ENCODE results near the gene PRICKLE4.
"Not testable (repeated sequence)": the region's sequence is repeated elsewhere in the genome, so short reads cannot be mapped to it uniquely, and the experiment has no call there.

PRICKLE4 gene

GRCh38 chr6:41798901-41799558, 18.4 kb downstream of the PRICKLE4 start:
- no peak for DNase-seq (ENCODE audit: low read depth)

GRCh38 chr6:41799559-41799911, 19.0 kb downstream of the PRICKLE4 start:
- no peak for DNase-seq (ENCODE audit: low read depth)

GRCh38 chr6:41801380-41801779, 20.8 kb downstream of the PRICKLE4 start:
- no peak for DNase-seq (ENCODE audit: low read depth)

- DNase-seq (ENCODE audit: low read depth) = no peak
Measured at GRCh38 chr6:41805830-41806774, 25.5 kb downstream of the PRICKLE4 start.

GRCh38 chr6:41811095-41811494, 30.5 kb downstream of the PRICKLE4 start:
- no peak for DNase-seq (ENCODE audit: low read depth)

- DNase-seq (ENCODE audit: low read depth) = not testable (repeated sequence)
Measured at GRCh38 chr6:41811946-41812345, 31.4 kb downstream of the PRICKLE4 start.

GRCh38 chr6:41813469-41813868, 32.9 kb downstream of the PRICKLE4 start:
- no peak for DNase-seq (ENCODE audit: low read depth)

- DNase-seq (ENCODE audit: low read depth) = no peak
Measured at GRCh38 chr6:41813956-41814355, 33.4 kb downstream of the PRICKLE4 start.

- DNase-seq (ENCODE audit: low read depth) = no peak
Measured at GRCh38 chr6:41814629-41815028, 34.0 kb downstream of the PRICKLE4 start.

- DNase-seq (ENCODE audit: low read depth) = no peak
Measured at GRCh38 chr6:41815587-41815986, 35.0 kb downstream of the PRICKLE4 start.

GRCh38 chr6:41818271-41819054, 37.9 kb downstream of the PRICKLE4 start:
- no peak for DNase-seq (ENCODE audit: low read depth)

- DNase-seq (ENCODE audit: low read depth) = no peak
Measured at GRCh38 chr6:41821266-41821665, 40.7 kb downstream of the PRICKLE4 start.

- DNase-seq (ENCODE audit: low read depth) = no peak
Measured at GRCh38 chr6:41822021-41822420, 41.4 kb downstream of the PRICKLE4 start.

GRCh38 chr6:41823178-41823577, 42.6 kb downstream of the PRICKLE4 start:
- DNase-seq (ENCODE audit: low read depth) = no peak

GRCh38 chr6:41824571-41825569, 44.3 kb downstream of the PRICKLE4 start:
- peak; percentile 30 for DNase-seq (ENCODE audit: low read depth)

- DNase-seq (ENCODE audit: low read depth) = no peak
Measured at GRCh38 chr6:41826343-41827022, 45.9 kb downstream of the PRICKLE4 start.

- no peak for DNase-seq (ENCODE audit: low read depth)
Measured at GRCh38 chr6:41832263-41832662, 51.7 kb downstream of the PRICKLE4 start.

GRCh38 chr6:41836022-41836659, 55.6 kb downstream of the PRICKLE4 start:
- peak; percentile 19 for DNase-seq (ENCODE audit: low read depth)

- peak; percentile 22 for DNase-seq (ENCODE audit: low read depth)
Measured at GRCh38 chr6:41836660-41837052, 56.1 kb downstream of the PRICKLE4 start.

All from fibroblast of gingiva (primary cell).